Measurements from ENCODE around the gene CAPN9.

GRCh38 chr1:230821346-230821745, 74.2 kb downstream of the CAPN9 start:
- TF ChIP-seq CTCF (IDR thresholded peaks at IDR 0.05; ENCODE audit: low read depth, low read length, missing input control): no peak
- no peak for TF ChIP-seq MAX (IDR thresholded peaks at IDR 0.05)
- no peak for TF ChIP-seq ZBTB33 (IDR thresholded peaks at IDR 0.05)
- no peak for TF ChIP-seq ATF3 (IDR thresholded peaks at IDR 0.05)
- no peak for TF ChIP-seq TAF1 (conservative IDR thresholded peaks at IDR 0.05)

Measured in liver (tissue), 3 donors.